ENCODE data around the gene LRRC74A.

- TF ChIP-seq, protein P1, sequence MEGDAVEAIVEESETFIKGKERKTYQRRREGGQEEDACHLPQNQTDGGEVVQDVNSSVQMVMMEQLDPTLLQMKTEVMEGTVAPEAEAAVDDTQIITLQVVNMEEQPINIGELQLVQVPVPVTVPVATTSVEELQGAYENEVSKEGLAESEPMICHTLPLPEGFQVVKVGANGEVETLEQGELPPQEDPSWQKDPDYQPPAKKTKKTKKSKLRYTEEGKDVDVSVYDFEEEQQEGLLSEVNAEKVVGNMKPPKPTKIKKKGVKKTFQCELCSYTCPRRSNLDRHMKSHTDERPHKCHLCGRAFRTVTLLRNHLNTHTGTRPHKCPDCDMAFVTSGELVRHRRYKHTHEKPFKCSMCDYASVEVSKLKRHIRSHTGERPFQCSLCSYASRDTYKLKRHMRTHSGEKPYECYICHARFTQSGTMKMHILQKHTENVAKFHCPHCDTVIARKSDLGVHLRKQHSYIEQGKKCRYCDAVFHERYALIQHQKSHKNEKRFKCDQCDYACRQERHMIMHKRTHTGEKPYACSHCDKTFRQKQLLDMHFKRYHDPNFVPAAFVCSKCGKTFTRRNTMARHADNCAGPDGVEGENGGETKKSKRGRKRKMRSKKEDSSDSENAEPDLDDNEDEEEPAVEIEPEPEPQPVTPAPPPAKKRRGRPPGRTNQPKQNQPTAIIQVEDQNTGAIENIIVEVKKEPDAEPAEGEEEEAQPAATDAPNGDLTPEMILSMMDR (IDR thresholded peaks at IDR 0.05): no peak
- TF ChIP-seq POLR2A (IDR thresholded peaks at IDR 0.05): no peak
Measured at GRCh38 chr14:76828339-76829012, 2.3 kb downstream of the LRRC74A start.

All from thyroid gland (tissue), 4 donors.